ENCODE results near the gene VAC14.

The VAC14 gene

GRCh38 chr16:70786020-70786755 lies 14.8 kb downstream of the VAC14 start:
- DNase-seq (ENCODE audit: low read depth), result no peak

- DNase-seq (ENCODE audit: low read depth), result no peak
Observed at GRCh38 chr16:70784692-70785555, 16.0 kb downstream of the VAC14 start.

- no peak for DNase-seq (ENCODE audit: low read depth)
Observed at GRCh38 chr16:70782237-70782636, 18.7 kb downstream of the VAC14 start.

GRCh38 chr16:70781800-70782199 lies 19.2 kb downstream of the VAC14 start:
- no peak for DNase-seq (ENCODE audit: low read depth)

- DNase-seq (ENCODE audit: low read depth), result no peak
Observed at GRCh38 chr16:70780546-70780945, 20.4 kb downstream of the VAC14 start.

- DNase-seq (ENCODE audit: low read depth), result no peak
Observed at GRCh38 chr16:70779361-70779760, 21.6 kb downstream of the VAC14 start.

GRCh38 chr16:70778901-70779309 lies 22.1 kb downstream of the VAC14 start:
- no peak for DNase-seq (ENCODE audit: low read depth)

GRCh38 chr16:70777973-70778406 lies 23.0 kb downstream of the VAC14 start:
- DNase-seq (ENCODE audit: low read depth), result no peak

GRCh38 chr16:70777496-70777895 lies 23.5 kb downstream of the VAC14 start:
- no peak for DNase-seq (ENCODE audit: low read depth)

- no peak for DNase-seq (ENCODE audit: low read depth)
Observed at GRCh38 chr16:70775399-70775798, 25.6 kb downstream of the VAC14 start.

- DNase-seq (ENCODE audit: low read depth), result no peak
Observed at GRCh38 chr16:70774261-70774660, 26.7 kb downstream of the VAC14 start.

GRCh38 chr16:70772493-70772892 lies 28.5 kb downstream of the VAC14 start:
- DNase-seq (ENCODE audit: low read depth), result no peak

GRCh38 chr16:70770626-70771552 lies 30.1 kb downstream of the VAC14 start:
- peak; percentile 3 for DNase-seq (ENCODE audit: low read depth)

- DNase-seq (ENCODE audit: low read depth), result no peak
Observed at GRCh38 chr16:70770291-70770625, 30.7 kb downstream of the VAC14 start.

- no peak for DNase-seq (ENCODE audit: low read depth)
Observed at GRCh38 chr16:70769761-70770160, 31.2 kb downstream of the VAC14 start.

- no peak for DNase-seq (ENCODE audit: low read depth)
Observed at GRCh38 chr16:70769131-70769530, 31.8 kb downstream of the VAC14 start.

- no peak for DNase-seq (ENCODE audit: low read depth)
Observed at GRCh38 chr16:70768203-70768580, 32.8 kb downstream of the VAC14 start.

GRCh38 chr16:70767377-70768202 lies 33.4 kb downstream of the VAC14 start:
- no peak for DNase-seq (ENCODE audit: low read depth)

- DNase-seq (ENCODE audit: low read depth), result no peak
Observed at GRCh38 chr16:70766658-70767057, 34.3 kb downstream of the VAC14 start.

- no peak for DNase-seq (ENCODE audit: low read depth)
Observed at GRCh38 chr16:70766176-70766575, 34.8 kb downstream of the VAC14 start.

- no peak for DNase-seq (ENCODE audit: low read depth)
Observed at GRCh38 chr16:70765491-70765890, 35.5 kb downstream of the VAC14 start.
